Stomach (tissue), 9 donors: Measurements from ENCODE around the gene RAD51D. TPM values are rescaled to one million over a fixed set of nuclear protein-coding genes. Genes with fewer than 3 reads are reported as not detected.

Experiments
- DNase-seq, 2 donors: peaks; one replicate each; pipeline versions ENCODE4 v3.0.0 to v3.0.0-alpha.2; 2013 to 2019
- H3K27ac ChIP-seq, 5 donors: fragments of 200-600 bp in 4 of 5; sonication (generic) in 4 of 5; one replicate each; pipeline ENCODE4 v1.5.1; 2013 to 2019; ENCODE audit warnings: mild to moderate bottlenecking in 1 of 5, moderate library complexity in 1 of 5
- H3K27me3 ChIP-seq, 3 donors: fragments of 200-600 bp; sonication (generic); one replicate each; pipeline ENCODE4 v1.5.1; 2017 to 2019; ENCODE audit warnings: mixed run types in 1 of 3
- H3K36me3 ChIP-seq, 4 donors: fragments of 200-600 bp; sonication (generic); 1 replicate in 3 of 4; 2 replicates in 1 of 4; pipeline ENCODE4 v1.5.1; 2016 to 2019
- H3K4me1 ChIP-seq, 4 donors: fragments of 200-600 bp; sonication (generic); one replicate each; pipeline ENCODE4 v1.5.1; 2016 to 2019
- H3K4me3 ChIP-seq, 4 donors: fragments of 200-600 bp; sonication (generic) in 3 of 4; one replicate each; pipeline ENCODE4 v1.5.1; 2016 to 2019; ENCODE audit warnings: mild to moderate bottlenecking in 1 of 4
- H3K9me3 ChIP-seq, 4 donors: fragments of 200-600 bp; sonication (generic); one replicate each; pipeline ENCODE4 v1.5.1; 2016 to 2019
- EP300 ChIP-seq: sonication (generic); formaldehyde crosslinking; IDR thresholded peaks from one replicate; pipeline ENCODE4 v1.6.1; 2017; ENCODE audit warnings: antibody characterized with exemption
- POLR2A ChIP-seq, 4 donors: fragments of 450-650 bp; IDR thresholded peaks; one replicate each; pipeline ENCODE4 v1.6.1; 2016; ENCODE audit warnings: antibody characterized with exemption in 4 of 4, control low read depth in 2 of 4, mild to moderate bottlenecking in 1 of 4, moderate library complexity in 1 of 4
- POLR2AphosphoS5 ChIP-seq, 3 donors: sonication (generic); formaldehyde crosslinking; IDR thresholded peaks; one replicate each; pipeline ENCODE4 v1.6.1; 2016; ENCODE audit warnings: antibody characterized with exemption in 3 of 3
- WGBS, 5 donors: extraction: QIAGEN DNeasy Blood & Tissue Kit in 3 of 5; methylation state at CpG; one replicate each; pipeline versions ENCODE4 v1.1.5 to v1.1.7; 2013 to 2018; 5-methylcytosine and 5-hydroxymethylcytosine counted together
- intact Hi-C: fragments of 100-400 bp; cut with DNase I; formaldehyde crosslinking; loops from one replicate; pipeline ENCODE4 v1.15.1; 2023; ENCODE audit warnings: low total_unique reads
- polyA plus RNA-seq, 3 donors: library from polyadenylated mRNA; stranded (reverse); fragments of 200-250 nt; gene quantifications; one replicate each; pipeline ENCODE4 v1.2.3, GENCODE V29; 2013
- total RNA-seq, 5 donors: library from RNA; depleted of rRNA; stranded (reverse); fragments of >200 nt; gene quantifications; one replicate each; pipeline versions ENCODE4 v1.1.0 to v1.2.3, GENCODE V29; 2014 to 2016
- TF ChIP-seq, protein P1 (sequence below), 7 experiments: fragments of 450-650 bp in 4 of 7; fragments of 200-600 bp in 3 of 7; sonication (generic) in 3 of 7; IDR thresholded peaks; one replicate each; pipeline ENCODE4 v1.5.1; 2016 to 2019; ENCODE audit warnings: antibody characterized with exemption in 7 of 7, control low read depth in 2 of 7, mild to moderate bottlenecking in 1 of 7
- donor health status: healthy with polysubstance abuse.
- donor health status: Bipolar disorder and iron deficiency.
- donor health status: healthy.

Gene RAD51D
- total and polyA plus RNA-seq, 8 donors: 2.2 to 31.5 (median 3.3) TPM

DNA sequence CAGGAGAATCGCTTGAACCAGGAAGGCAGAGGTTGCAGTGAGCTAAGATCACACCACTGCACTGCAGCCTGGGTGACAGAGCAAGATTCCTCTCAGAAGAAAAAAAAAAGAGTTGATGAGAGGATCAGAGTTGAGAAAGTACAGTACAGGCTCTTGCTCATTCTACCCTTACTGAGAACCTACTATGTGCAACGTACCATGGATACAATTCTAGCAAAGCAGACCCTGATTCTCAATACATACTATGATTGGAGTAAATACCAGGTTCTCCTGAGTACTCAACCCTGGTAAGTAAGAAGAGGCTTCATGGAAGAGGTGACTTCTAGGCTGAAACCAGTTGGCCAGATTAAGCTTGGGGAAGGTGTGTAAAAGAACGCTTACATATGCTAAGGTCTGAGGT lies 57.4 kb downstream of the RAD51D start:
- TF ChIP-seq, protein P1, sequence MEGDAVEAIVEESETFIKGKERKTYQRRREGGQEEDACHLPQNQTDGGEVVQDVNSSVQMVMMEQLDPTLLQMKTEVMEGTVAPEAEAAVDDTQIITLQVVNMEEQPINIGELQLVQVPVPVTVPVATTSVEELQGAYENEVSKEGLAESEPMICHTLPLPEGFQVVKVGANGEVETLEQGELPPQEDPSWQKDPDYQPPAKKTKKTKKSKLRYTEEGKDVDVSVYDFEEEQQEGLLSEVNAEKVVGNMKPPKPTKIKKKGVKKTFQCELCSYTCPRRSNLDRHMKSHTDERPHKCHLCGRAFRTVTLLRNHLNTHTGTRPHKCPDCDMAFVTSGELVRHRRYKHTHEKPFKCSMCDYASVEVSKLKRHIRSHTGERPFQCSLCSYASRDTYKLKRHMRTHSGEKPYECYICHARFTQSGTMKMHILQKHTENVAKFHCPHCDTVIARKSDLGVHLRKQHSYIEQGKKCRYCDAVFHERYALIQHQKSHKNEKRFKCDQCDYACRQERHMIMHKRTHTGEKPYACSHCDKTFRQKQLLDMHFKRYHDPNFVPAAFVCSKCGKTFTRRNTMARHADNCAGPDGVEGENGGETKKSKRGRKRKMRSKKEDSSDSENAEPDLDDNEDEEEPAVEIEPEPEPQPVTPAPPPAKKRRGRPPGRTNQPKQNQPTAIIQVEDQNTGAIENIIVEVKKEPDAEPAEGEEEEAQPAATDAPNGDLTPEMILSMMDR (IDR thresholded peaks at IDR 0.05): no peak
- TF ChIP-seq POLR2A (IDR thresholded peaks at IDR 0.05): no peak
- no peak for TF ChIP-seq EP300
- no peak for TF ChIP-seq POLR2AphosphoS5 (IDR thresholded peaks at IDR 0.05)
- Histone ChIP-seq H3K9me3 (no peaks in the 10 kb centered on the region), H3K36me3 (peaks cover 0 to 13% (median 4%) of the 10 kb centered on the region in 4 donors), H3K4me1 (peaks cover 9 to 50% (median 23%) of the 10 kb centered on the region in 4 donors), H3K27ac (peak overlapping the region in 2 of 5 donors; percentile 85 to 88), H3K27me3 (no peaks in the 10 kb centered on the region), H3K4me3 (no peak overlapping the region)
- intact Hi-C loops: no loop called here
- no peak for DNase-seq
- 86 to 96% (median 91%) methylated on average over 3 of the region's 3 CpGs for WGBS, 5 donors

GRCh38 chr17:35057332-35057915 lies 62.2 kb downstream of the RAD51D start:
- 91 to 100% (median 100%) methylated on average over 1 of the region's 1 CpG for WGBS, 5 donors
- no peak overlapping the region for H3K27ac ChIP-seq
- peaks cover 0 to 34% (median 6%) of the 10 kb centered on the region in 4 donors for H3K4me1 ChIP-seq
- no peaks in the 10 kb centered on the region for H3K27me3 ChIP-seq
- peak in 1 of 2 donors; percentile 60 for DNase-seq
- TF ChIP-seq POLR2A (IDR thresholded peaks at IDR 0.05) (no peak), EP300 (no peak), POLR2AphosphoS5 (IDR thresholded peaks at IDR 0.05) (no peak)
- TF ChIP-seq, protein P1 (IDR thresholded peaks at IDR 0.05): no peak
- intact Hi-C loops: no loop called here
- peaks cover 0 to 12% (median 4%) of the 10 kb centered on the region in 4 donors for H3K36me3 ChIP-seq
- no peaks in the 10 kb centered on the region for H3K9me3 ChIP-seq
- H3K4me3 ChIP-seq: no peak overlapping the region

DNA sequence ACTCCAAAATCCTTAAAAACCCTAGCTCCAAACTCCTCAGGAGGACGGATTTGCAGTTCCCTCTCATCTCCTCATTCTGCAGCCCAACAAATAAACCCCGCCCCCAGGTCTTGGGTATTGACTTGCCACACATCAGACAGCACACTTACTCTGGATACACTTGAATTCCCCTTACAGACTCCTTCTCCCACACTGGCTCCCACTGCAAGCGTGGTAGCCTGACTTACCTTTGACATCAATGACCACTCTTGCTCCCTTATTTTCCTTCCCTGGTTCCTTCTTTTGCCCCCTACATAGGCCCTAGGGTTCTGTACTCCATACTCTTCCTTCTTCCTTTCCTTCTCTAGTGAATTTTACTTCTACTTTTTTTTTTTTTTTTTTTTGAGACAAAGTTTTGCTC lies 63.6 kb downstream of the RAD51D start:
- WGBS, 5 donors: 81 to 94% (median 87%) methylated on average over 3 of the region's 3 CpGs
- H3K4me1 ChIP-seq: peaks cover 13 to 39% (median 18%) of the 10 kb centered on the region in 4 donors

DNA sequence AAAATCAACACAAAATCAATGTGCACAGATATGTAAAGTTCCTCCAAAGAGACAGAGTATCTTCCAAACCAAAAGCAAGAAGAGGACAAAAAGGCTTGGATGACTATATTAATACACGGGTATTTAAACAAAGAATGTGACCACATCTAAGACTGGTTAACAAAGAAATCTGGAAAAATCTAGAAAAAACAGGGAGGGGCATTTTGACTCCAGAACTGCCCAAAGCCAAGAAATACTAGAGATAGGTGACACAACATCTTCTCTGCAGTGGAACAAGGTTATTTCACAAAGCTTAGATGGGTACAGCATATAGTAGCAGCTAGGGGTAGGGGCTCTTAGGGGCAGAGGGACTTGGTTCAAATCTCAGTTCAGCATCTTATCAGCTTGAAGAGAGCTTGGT lies 66.5 kb downstream of the RAD51D start:
- DNase-seq: no peak
- H3K27ac ChIP-seq: no peak overlapping the region
- TF ChIP-seq, protein P1 (IDR thresholded peaks at IDR 0.05): no peak
- TF ChIP-seq POLR2A (IDR thresholded peaks at IDR 0.05) (no peak), POLR2AphosphoS5 (IDR thresholded peaks at IDR 0.05) (no peak), EP300 (no peak)
- 61 to 80% (median 73%) methylated on average over 1 of the region's 1 CpG for WGBS, 5 donors
- H3K36me3 ChIP-seq: no peaks in the 10 kb centered on the region
- no peaks in the 10 kb centered on the region for H3K27me3 ChIP-seq
- intact Hi-C loops: no loop called here
- H3K4me3 ChIP-seq: no peak overlapping the region
- H3K9me3 ChIP-seq: no peaks in the 10 kb centered on the region
- peaks cover 18 to 55% (median 39%) of the 10 kb centered on the region in 4 donors for H3K4me1 ChIP-seq

More for the DNA sequence above, 63.6 kb downstream of the RAD51D start:
- intact Hi-C loops: no loop called here
- H3K27me3 ChIP-seq: no peaks in the 10 kb centered on the region
- no peaks in the 10 kb centered on the region for H3K9me3 ChIP-seq
- H3K27ac ChIP-seq: no peak overlapping the region
- peaks cover 0 to 5% (median 0%) of the 10 kb centered on the region in 4 donors for H3K36me3 ChIP-seq
- TF ChIP-seq EP300: no peak
- TF ChIP-seq POLR2AphosphoS5 (IDR thresholded peaks at IDR 0.05): no peak
- H3K4me3 ChIP-seq: no peak overlapping the region
- DNase-seq: no peak

DNA sequence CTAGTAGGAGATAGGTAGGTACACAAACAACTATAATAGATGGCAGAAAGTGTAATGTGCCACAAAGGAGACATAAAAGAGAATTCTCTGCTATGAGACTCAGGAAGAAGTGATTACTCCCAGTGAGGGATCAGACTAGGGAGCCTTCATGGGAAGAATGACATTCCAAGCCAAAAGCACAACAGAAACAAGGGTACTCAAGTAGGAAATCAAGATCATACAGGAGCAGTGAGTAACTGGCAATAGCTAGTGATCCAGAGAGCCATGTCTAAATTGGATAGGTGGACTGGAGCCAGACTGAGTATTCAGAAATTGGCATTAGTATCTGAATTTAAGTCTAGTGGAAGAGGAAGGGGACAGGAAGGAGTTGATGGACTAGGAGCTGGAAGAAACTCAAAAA lies 66.9 kb downstream of the RAD51D start:
- Histone ChIP-seq H3K9me3 (no peaks in the 10 kb centered on the region), H3K36me3 (no peaks in the 10 kb centered on the region), H3K4me3 (no peak overlapping the region), H3K4me1 (peaks cover 18 to 55% (median 39%) of the 10 kb centered on the region in 4 donors), H3K27me3 (no peaks in the 10 kb centered on the region), H3K27ac (peak overlapping the region in 3 of 5 donors; percentile 57 to 79 (median 62))
- no peak for TF ChIP-seq POLR2A (IDR thresholded peaks at IDR 0.05)
- TF ChIP-seq, protein P1 (IDR thresholded peaks at IDR 0.05): no peak
- TF ChIP-seq POLR2AphosphoS5 (IDR thresholded peaks at IDR 0.05): no peak
- TF ChIP-seq EP300: no peak
- no peak for DNase-seq
- intact Hi-C loops: no loop called here
